DOHH2 (cell line): Measurements from ENCODE around the gene GPR21.

Experiments
- EZH2phosphoT487 ChIP-seq: fragments of 200-600 bp; sonication (generic); IDR thresholded peaks from 2 replicates; pipeline ENCODE4 v1.6.1; 2017; ENCODE audit warnings: borderline replicate concordance, mild to moderate bottlenecking, antibody characterized with exemption, low read length, moderate library complexity, mixed read lengths
- TF ChIP-seq, protein P1 (sequence below): fragments of 200-600 bp; sonication (generic); IDR thresholded peaks from one replicate; pipeline ENCODE4 v1.5.1; 2014; ENCODE audit warnings: antibody characterized with exemption, mild to moderate bottlenecking, low read depth, low read length; ENCODE audit not compliant: poor library complexity, severe bottlenecking

DNA sequence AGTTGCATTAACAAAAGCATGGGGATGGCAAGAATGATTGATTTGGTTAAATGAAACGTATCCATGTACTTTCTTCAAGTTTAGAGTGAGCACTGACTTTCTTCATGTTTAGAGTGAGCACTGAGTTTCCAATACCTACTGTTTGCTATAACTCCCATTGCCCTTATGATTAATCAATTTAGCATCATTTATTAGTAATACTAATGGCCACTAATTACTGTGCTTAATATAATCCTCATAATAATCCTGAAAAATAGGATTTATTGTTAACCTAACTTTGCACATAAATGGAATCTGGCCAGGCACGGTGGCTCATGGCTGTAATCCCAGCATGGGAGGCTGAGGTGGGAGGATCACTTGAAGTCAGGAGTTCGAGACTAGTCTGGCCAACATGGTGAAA lies 22.1 kb upstream of the GPR21 start:
- TF ChIP-seq, protein P1, sequence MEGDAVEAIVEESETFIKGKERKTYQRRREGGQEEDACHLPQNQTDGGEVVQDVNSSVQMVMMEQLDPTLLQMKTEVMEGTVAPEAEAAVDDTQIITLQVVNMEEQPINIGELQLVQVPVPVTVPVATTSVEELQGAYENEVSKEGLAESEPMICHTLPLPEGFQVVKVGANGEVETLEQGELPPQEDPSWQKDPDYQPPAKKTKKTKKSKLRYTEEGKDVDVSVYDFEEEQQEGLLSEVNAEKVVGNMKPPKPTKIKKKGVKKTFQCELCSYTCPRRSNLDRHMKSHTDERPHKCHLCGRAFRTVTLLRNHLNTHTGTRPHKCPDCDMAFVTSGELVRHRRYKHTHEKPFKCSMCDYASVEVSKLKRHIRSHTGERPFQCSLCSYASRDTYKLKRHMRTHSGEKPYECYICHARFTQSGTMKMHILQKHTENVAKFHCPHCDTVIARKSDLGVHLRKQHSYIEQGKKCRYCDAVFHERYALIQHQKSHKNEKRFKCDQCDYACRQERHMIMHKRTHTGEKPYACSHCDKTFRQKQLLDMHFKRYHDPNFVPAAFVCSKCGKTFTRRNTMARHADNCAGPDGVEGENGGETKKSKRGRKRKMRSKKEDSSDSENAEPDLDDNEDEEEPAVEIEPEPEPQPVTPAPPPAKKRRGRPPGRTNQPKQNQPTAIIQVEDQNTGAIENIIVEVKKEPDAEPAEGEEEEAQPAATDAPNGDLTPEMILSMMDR: no peak
- TF ChIP-seq EZH2phosphoT487: no peak
